VCaP (cell line): ENCODE data around the gene TAL2.

ENCODE experiments used
- H3K27ac ChIP-seq: fragments of 450-650 bp; 2 replicates; pipeline ENCODE4 v1.5.1; 2017
- CTCF ChIP-seq: fragments of 450-650 bp; conservative IDR thresholded peaks from 2 replicates; pipeline ENCODE4 v1.5.1; 2017; ENCODE audit warnings: mild to moderate bottlenecking, moderate library complexity

TAL2 gene

GRCh38 chr9:105676351-105676923 lies 14.2 kb downstream of the TAL2 start:
- no peak for TF ChIP-seq CTCF
- no peak overlapping the region for H3K27ac ChIP-seq

- peak overlapping the region; percentile 91 for H3K27ac ChIP-seq
- TF ChIP-seq CTCF: no peak
Observed at GRCh38 chr9:105678163-105678562, 15.9 kb downstream of the TAL2 start.

GRCh38 chr9:105678781-105679180 lies 16.5 kb downstream of the TAL2 start:
- TF ChIP-seq CTCF: no peak
- peak overlapping the region; percentile 91 for H3K27ac ChIP-seq

- TF ChIP-seq CTCF: no peak
- H3K27ac ChIP-seq: peak overlapping the region; percentile 91
Observed at GRCh38 chr9:105679257-105680022, 17.2 kb downstream of the TAL2 start.

- peak overlapping the region; percentile 91 for H3K27ac ChIP-seq
- no peak for TF ChIP-seq CTCF
Observed at GRCh38 chr9:105681313-105681712, 19.1 kb downstream of the TAL2 start.

GRCh38 chr9:105681724-105682123 lies 19.5 kb downstream of the TAL2 start:
- H3K27ac ChIP-seq: peak overlapping the region; percentile 91
- no peak for TF ChIP-seq CTCF

GRCh38 chr9:105683688-105684275 lies 21.5 kb downstream of the TAL2 start:
- TF ChIP-seq CTCF: no peak
- no peak overlapping the region; the same call in 1 of the 2 replicates for H3K27ac ChIP-seq
